ENCODE data around the gene NPTXR. TPM values are rescaled to one million over a fixed set of nuclear protein-coding genes. Genes with fewer than 3 reads are reported as not detected.

Gene NPTXR
- total RNA-seq, 1 experiment from 2014 or later, result 12.8 TPM

- H2AFZ ChIP-seq (ENCODE audit: low read depth, low read length, poor library complexity, severe bottlenecking), result no peak overlapping the region
- H3K36me3 ChIP-seq (ENCODE audit: control insufficient read depth in 1 of 2, insufficient read depth in 2 of 2, low read length in 2 of 2), result peaks cover 11 to 13% of the 10 kb centered on the region in 2 experiments; a peak in 3 of 4 replicates
- no peaks in the 10 kb centered on the region for H4K20me1 ChIP-seq (ENCODE audit: insufficient read depth)
- H3K27me3 ChIP-seq (ENCODE audit: insufficient read depth, low read length), result no peaks in the 10 kb centered on the region
- H3K9ac ChIP-seq (ENCODE audit: low read length), result no peak overlapping the region
- no TSS peak for BruUV-seq (replicated peaks)
- RAD21 ChIA-PET (ENCODE audit: low non-redundant PET in 1 of 2, low total read pairs in 2 of 2, uncharacterized antibody in 2 of 2, unreplicated experiment in 2 of 2), result no interaction called here
- ATAC-seq (no peak), DNase-seq (ENCODE audit: low read depth, low spot score) (no peak)
- H3K9me3 ChIP-seq (ENCODE audit: control insufficient read depth in 1 of 2, insufficient read depth in 1 of 2, low read depth in 1 of 2, low read length in 2 of 2), result no peaks in the 10 kb centered on the region
- H3K4me1 ChIP-seq (ENCODE audit: control insufficient read depth in 1 of 2, insufficient read depth in 2 of 2, low read length in 2 of 2), result no peaks in the 10 kb centered on the region
- no peak for TF ChIP-seq ZFX (IDR thresholded peaks at IDR 0.05)
- no peak for TF ChIP-seq EGR1 (IDR thresholded peaks at IDR 0.05; ENCODE audit: low read depth)
- no peak for TF ChIP-seq EZH2 (IDR thresholded peaks at IDR 0.05)
- no peak; the same call in 1 of the 2 replicates for TF ChIP-seq POLR2AphosphoS5 (IDR thresholded peaks at IDR 0.05; ENCODE audit: low read depth, low read length)
- no peak for TF ChIP-seq ELF1 (IDR thresholded peaks at IDR 0.05; ENCODE audit: borderline replicate concordance, low read depth)
- no peak for TF ChIP-seq ZBTB33 (IDR thresholded peaks at IDR 0.05; ENCODE audit: extremely low read depth, insufficient replicate concordance, low read length)
- TF ChIP-seq MAX (IDR thresholded peaks at IDR 0.05), result no peak
- TF ChIP-seq ATF3 (IDR thresholded peaks at IDR 0.05), result no peak
- no peak for TF ChIP-seq SRF (IDR thresholded peaks at IDR 0.05; ENCODE audit: low read depth)
- no peak for TF ChIP-seq SP1 (IDR thresholded peaks at IDR 0.05; ENCODE audit: low read depth)
- TF ChIP-seq POLR2A (IDR thresholded peaks at IDR 0.05; ENCODE audit: borderline replicate concordance, extremely low read depth, insufficient read depth, insufficient read length), result no peak
- TF ChIP-seq RAD21 (IDR thresholded peaks at IDR 0.05; ENCODE audit: low read depth), result no peak
- TF ChIP-seq FOSL1 (IDR thresholded peaks at IDR 0.05; ENCODE audit: low read depth), result no peak
- TF ChIP-seq REST (IDR thresholded peaks at IDR 0.05; ENCODE audit: low read depth), result no peak
- TF ChIP-seq SIN3A (IDR thresholded peaks at IDR 0.05; ENCODE audit: low read depth), result no peak
- TF ChIP-seq YY1 (IDR thresholded peaks at IDR 0.05; ENCODE audit: extremely low read depth, insufficient replicate concordance, low read depth, low read length), result no peak
- TF ChIP-seq CEBPB (IDR thresholded peaks at IDR 0.05; ENCODE audit: low read depth), result no peak
- no peak for TF ChIP-seq TCF7L2 (IDR thresholded peaks at IDR 0.05; ENCODE audit: borderline replicate concordance, extremely low read depth, insufficient read depth, insufficient read length)
- H3K9me2 ChIP-seq (ENCODE audit: insufficient read depth), result no peaks in the 10 kb centered on the region
- H3K79me2 ChIP-seq (ENCODE audit: insufficient read depth, low read length), result peaks cover 9% of the 10 kb centered on the region; the same call in 1 of the 2 replicates
- intact Hi-C loops (cut with micrococcal nuclease), result no loop called here
- POLR2A ChIA-PET, result no interaction called here
- no peak overlapping the region for H3K27ac ChIP-seq (ENCODE audit: low read depth, low read length)
- CTCF ChIA-PET, result interaction anchor here (1.0 to 1.2 kb wide), 2 partner anchors 9 to 65 kb away, joined by 3 to 4 read pairs; no protein-coding TSS in a partner anchor
- H3K4me2 ChIP-seq (ENCODE audit: low read length), result no peak overlapping the region
- no peak overlapping the region for H3K4me3 ChIP-seq (replicated peaks in 1 of 2; ENCODE audit: low read depth in 1 of 2, low read length in 2 of 2)
Observed at GRCh38 chr22:38861927-38862326, 18.1 kb upstream of the NPTXR start.

All from HCT116 (cell line).